Measurements from ENCODE around the gene RAD51. TPM values are rescaled to one million over a fixed set of nuclear protein-coding genes. Genes with fewer than 3 reads are reported as not detected.

The RAD51 gene
- total and polyA plus RNA-seq, 2 donors: 0.98 to 2.2 TPM

- DNase-seq (ENCODE audit: extremely low spot score): no peak
- 87% methylated on average over 17 of the region's 17 CpGs for WGBS
- no peaks in the 10 kb centered on the region for H3K4me1 ChIP-seq (ENCODE audit: insufficient read depth)
- no peak overlapping the region for H3K4me3 ChIP-seq (ENCODE audit: low read depth, low read length)
- peaks cover 3% of the 10 kb centered on the region for H3K36me3 ChIP-seq (ENCODE audit: insufficient read depth)
- H3K27ac ChIP-seq (ENCODE audit: low read depth): no peak overlapping the region
Measured at GRCh38 chr15:40770147-40770721, 75.3 kb downstream of the RAD51 start.

GRCh38 chr15:40771242-40771641, 76.3 kb downstream of the RAD51 start:
- WGBS: 96% methylated on average over 5 of the region's 5 CpGs
- no peaks in the 10 kb centered on the region for H3K4me1 ChIP-seq (ENCODE audit: insufficient read depth)
- no peak overlapping the region for H3K27ac ChIP-seq (ENCODE audit: low read depth)
- no peak overlapping the region for H3K4me3 ChIP-seq (ENCODE audit: low read depth, low read length)
- peaks cover 3% of the 10 kb centered on the region for H3K36me3 ChIP-seq (ENCODE audit: insufficient read depth)
- DNase-seq (ENCODE audit: extremely low spot score): no peak

- no peaks in the 10 kb centered on the region for H3K4me1 ChIP-seq (ENCODE audit: insufficient read depth)
- peaks cover 3% of the 10 kb centered on the region for H3K36me3 ChIP-seq (ENCODE audit: insufficient read depth)
- H3K4me3 ChIP-seq (ENCODE audit: low read depth, low read length): no peak overlapping the region
- H3K27ac ChIP-seq (ENCODE audit: low read depth): no peak overlapping the region
- DNase-seq (ENCODE audit: extremely low spot score): no peak
- 84% methylated on average over 13 of the region's 13 CpGs for WGBS
Measured at GRCh38 chr15:40772014-40772413, 77.0 kb downstream of the RAD51 start.

- Histone ChIP-seq H3K4me1 (ENCODE audit: insufficient read depth) (no peaks in the 10 kb centered on the region), H3K27ac (ENCODE audit: low read depth) (no peak overlapping the region), H3K36me3 (ENCODE audit: insufficient read depth) (peaks cover 3% of the 10 kb centered on the region), H3K4me3 (ENCODE audit: low read depth, low read length) (no peak overlapping the region)
- DNase-seq (ENCODE audit: extremely low spot score): no peak
- 93% methylated on average over 8 of the region's 8 CpGs for WGBS
Measured at GRCh38 chr15:40773496-40773895, 78.5 kb downstream of the RAD51 start.

- no peaks in the 10 kb centered on the region for H3K4me1 ChIP-seq (ENCODE audit: insufficient read depth)
- no peak for DNase-seq (ENCODE audit: extremely low spot score)
- H3K36me3 ChIP-seq (ENCODE audit: insufficient read depth): peaks cover 3% of the 10 kb centered on the region
- whole genome bisulfite sequencing: 92% methylated on average over 6 of the region's 6 CpGs
- H3K4me3 ChIP-seq (ENCODE audit: low read depth, low read length): no peak overlapping the region
- no peak overlapping the region for H3K27ac ChIP-seq (ENCODE audit: low read depth)
Measured at GRCh38 chr15:40773902-40774301, 78.9 kb downstream of the RAD51 start.

- Histone ChIP-seq H3K36me3 (ENCODE audit: insufficient read depth) (peaks cover 3% of the 10 kb centered on the region), H3K27ac (ENCODE audit: low read depth) (no peak overlapping the region), H3K4me3 (ENCODE audit: low read depth, low read length) (no peak overlapping the region), H3K4me1 (ENCODE audit: insufficient read depth) (no peaks in the 10 kb centered on the region)
- no peak for DNase-seq (ENCODE audit: extremely low spot score)
- 93% methylated on average over 10 of the region's 10 CpGs for WGBS
Measured at GRCh38 chr15:40775007-40775406, 80.0 kb downstream of the RAD51 start.

GRCh38 chr15:40775740-40776536, 81.0 kb downstream of the RAD51 start:
- Histone ChIP-seq H3K4me3 (ENCODE audit: low read depth, low read length) (no peak overlapping the region), H3K36me3 (ENCODE audit: insufficient read depth) (peaks cover 3% of the 10 kb centered on the region), H3K27ac (ENCODE audit: low read depth) (no peak overlapping the region), H3K4me1 (ENCODE audit: insufficient read depth) (no peaks in the 10 kb centered on the region)
- WGBS: 96% methylated on average over 14 of the region's 14 CpGs
- DNase-seq (ENCODE audit: extremely low spot score): no peak

GRCh38 chr15:40776537-40777141, 81.7 kb downstream of the RAD51 start:
- Histone ChIP-seq H3K36me3 (ENCODE audit: insufficient read depth) (peaks cover 3% of the 10 kb centered on the region), H3K27ac (ENCODE audit: low read depth) (no peak overlapping the region), H3K4me1 (ENCODE audit: insufficient read depth) (no peaks in the 10 kb centered on the region), H3K4me3 (ENCODE audit: low read depth, low read length) (no peak overlapping the region)
- WGBS: 84% methylated on average over 11 of the region's 11 CpGs
- DNase-seq (ENCODE audit: extremely low spot score): no peak

Small RNA genes lying within 50 kb of the gene (small RNA-seq; reads per million reads assigned to genes)
- gene SUMO2P15: not detected

Other genes starting within 250 kb of the RAD51 start
- 11.8 TPM for gene CHST14, start 224.2 kb upstream of the RAD51 start, total RNA-seq
- 22.6 TPM for gene CHST14, start 224.2 kb upstream of the RAD51 start, polyA plus RNA-seq
- gene CCDC32, start 130.1 kb upstream of the RAD51 start, total RNA-seq: 20.8 TPM
- 29.4 TPM for gene CCDC32, start 130.1 kb upstream of the RAD51 start, polyA plus RNA-seq
- 5.9 TPM for gene RPUSD2, start 125.9 kb upstream of the RAD51 start, total RNA-seq
- gene RPUSD2, start 125.9 kb upstream of the RAD51 start, polyA plus RNA-seq: 11.7 TPM
- gene KNL1, start 100.9 kb upstream of the RAD51 start, total RNA-seq: 39.5 TPM
- 0.35 TPM for gene KNL1, start 100.9 kb upstream of the RAD51 start, polyA plus RNA-seq
- 13.0 TPM for gene RMDN3, start 60.1 kb downstream of the RAD51 start, total RNA-seq
- 35.2 TPM for gene RMDN3, start 60.1 kb downstream of the RAD51 start, polyA plus RNA-seq
- 2.9 TPM for gene GCHFR, start 68.9 kb downstream of the RAD51 start, total RNA-seq
- gene GCHFR, start 68.9 kb downstream of the RAD51 start, polyA plus RNA-seq: 28.7 TPM
- 0.11 TPM for gene C15orf62, start 74.8 kb downstream of the RAD51 start, total RNA-seq
- gene C15orf62, start 74.8 kb downstream of the RAD51 start, polyA plus RNA-seq: 1.2 TPM
- gene ZFYVE19, start 111.9 kb downstream of the RAD51 start, total RNA-seq: 20.3 TPM
- gene ZFYVE19, start 111.9 kb downstream of the RAD51 start, polyA plus RNA-seq: 26.4 TPM
- 17.9 TPM for gene DNAJC17, start 112.3 kb downstream of the RAD51 start, total RNA-seq
- gene DNAJC17, start 112.3 kb downstream of the RAD51 start, polyA plus RNA-seq: 45.6 TPM
- not detected for gene PPP1R14D, start 133.5 kb downstream of the RAD51 start, total RNA-seq
- gene PPP1R14D, start 133.5 kb downstream of the RAD51 start, polyA plus RNA-seq: not detected
- 31.4 TPM for gene SPINT1, start 148.9 kb downstream of the RAD51 start, total RNA-seq
- 17.4 TPM for gene SPINT1, start 148.9 kb downstream of the RAD51 start, polyA plus RNA-seq
- 9.3 TPM for gene RHOV, start 179.1 kb downstream of the RAD51 start, total RNA-seq
- 4.0 TPM for gene RHOV, start 179.1 kb downstream of the RAD51 start, polyA plus RNA-seq
- 15.1 TPM for gene VPS18, start 199.3 kb downstream of the RAD51 start, total RNA-seq
- gene VPS18, start 199.3 kb downstream of the RAD51 start, polyA plus RNA-seq: 19.3 TPM
- 11.8 TPM for gene DLL4, start 234.2 kb downstream of the RAD51 start, total RNA-seq
- 11.2 TPM for gene DLL4, start 234.2 kb downstream of the RAD51 start, polyA plus RNA-seq